ENCODE results near the gene UBAP1L. TPM values are rescaled to one million over a fixed set of nuclear protein-coding genes. Genes with fewer than 3 reads are reported as not detected.
A peak's percentile ranks its signal among the peaks of the same experiment; 100 is the strongest.

UBAP1L gene
- polyA plus RNA-seq, 1 experiment = 1.0 TPM

DNA sequence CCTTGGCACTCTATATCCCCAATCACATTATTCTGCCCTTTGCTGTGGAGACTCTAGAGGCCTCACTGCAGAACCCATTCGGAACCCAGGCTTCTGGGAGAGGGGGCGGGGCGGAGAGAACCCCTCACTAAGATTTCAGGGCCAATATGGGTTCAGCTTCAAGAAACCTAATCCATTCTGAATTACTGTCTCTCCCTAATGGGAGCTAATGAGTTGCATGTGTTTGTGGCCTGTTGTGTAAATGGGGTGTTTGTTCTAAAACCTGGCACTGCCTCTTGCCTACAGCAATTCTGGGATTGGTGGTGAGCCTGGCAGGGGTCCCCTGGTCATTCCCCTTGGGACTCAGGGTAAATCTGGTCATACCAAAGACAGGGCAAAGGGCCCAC lies 46.6 kb downstream of the UBAP1L start:
- Histone ChIP-seq H3K27me3 (ENCODE audit: control insufficient read depth, insufficient read depth, low read length) (peaks cover 21% of the 10 kb centered on the region), H3K4me3 (ENCODE audit: low read depth, low read length) (no peak overlapping the region), H3K36me3 (ENCODE audit: control insufficient read depth, insufficient read depth, low read length) (no peaks in the 10 kb centered on the region)
- ChIA-PET POLR2A (interaction anchor here (0.6 kb wide), 1 partner anchor 211 kb away, joined by 4 read pairs; no protein-coding TSS in a partner anchor), CTCF (interaction anchor here (1.0 to 6.5 kb wide), 3 partner anchors 10 to 33 kb away, joined by 4 to 59 read pairs (median 57); partner anchors contain the start of gene KBTBD13)
- TF ChIP-seq, protein P1, sequence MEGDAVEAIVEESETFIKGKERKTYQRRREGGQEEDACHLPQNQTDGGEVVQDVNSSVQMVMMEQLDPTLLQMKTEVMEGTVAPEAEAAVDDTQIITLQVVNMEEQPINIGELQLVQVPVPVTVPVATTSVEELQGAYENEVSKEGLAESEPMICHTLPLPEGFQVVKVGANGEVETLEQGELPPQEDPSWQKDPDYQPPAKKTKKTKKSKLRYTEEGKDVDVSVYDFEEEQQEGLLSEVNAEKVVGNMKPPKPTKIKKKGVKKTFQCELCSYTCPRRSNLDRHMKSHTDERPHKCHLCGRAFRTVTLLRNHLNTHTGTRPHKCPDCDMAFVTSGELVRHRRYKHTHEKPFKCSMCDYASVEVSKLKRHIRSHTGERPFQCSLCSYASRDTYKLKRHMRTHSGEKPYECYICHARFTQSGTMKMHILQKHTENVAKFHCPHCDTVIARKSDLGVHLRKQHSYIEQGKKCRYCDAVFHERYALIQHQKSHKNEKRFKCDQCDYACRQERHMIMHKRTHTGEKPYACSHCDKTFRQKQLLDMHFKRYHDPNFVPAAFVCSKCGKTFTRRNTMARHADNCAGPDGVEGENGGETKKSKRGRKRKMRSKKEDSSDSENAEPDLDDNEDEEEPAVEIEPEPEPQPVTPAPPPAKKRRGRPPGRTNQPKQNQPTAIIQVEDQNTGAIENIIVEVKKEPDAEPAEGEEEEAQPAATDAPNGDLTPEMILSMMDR (IDR thresholded peaks at IDR 0.05; ENCODE audit: insufficient read depth, low read depth, low read length) = no peak
- no peak for DNase-seq (ENCODE audit: low read depth)

DNA sequence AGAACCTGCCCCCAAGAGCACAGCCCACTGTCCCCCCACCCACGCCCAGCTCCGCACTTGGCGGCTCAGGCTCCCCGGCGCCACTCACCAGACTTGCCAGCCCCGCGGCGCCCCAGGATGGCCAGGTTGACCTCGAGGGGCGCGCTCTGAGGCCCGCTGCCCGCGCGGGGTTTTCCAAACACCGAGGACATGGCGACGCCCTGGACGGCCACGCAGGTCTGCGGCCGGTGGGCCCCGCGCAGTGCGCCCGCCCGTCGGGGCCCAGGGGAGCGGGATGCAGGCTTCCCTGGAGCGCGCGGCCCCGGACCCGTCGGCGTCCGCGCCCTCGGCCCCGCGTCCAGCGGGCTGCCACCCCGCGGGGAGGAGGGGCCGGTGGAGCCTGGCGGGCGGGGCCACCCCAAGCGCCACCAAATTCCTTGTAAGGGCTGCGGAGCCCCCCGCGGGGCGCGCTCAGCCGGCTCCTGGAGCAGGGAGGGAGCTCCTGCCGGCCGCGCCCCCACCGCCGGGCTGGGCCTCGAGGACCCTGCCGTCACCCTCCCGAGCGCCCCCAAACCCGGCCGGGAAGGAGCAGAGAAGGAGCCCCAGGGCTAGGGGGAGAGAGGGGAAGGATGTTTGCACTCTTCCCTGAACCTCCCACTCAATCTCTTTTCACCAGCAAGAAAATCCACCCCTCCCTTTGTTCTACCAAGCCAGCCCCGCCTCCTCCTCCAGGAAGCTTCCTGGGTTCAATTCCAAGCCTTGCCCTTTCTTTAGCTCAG lies 47.2 kb downstream of the UBAP1L start, which contains the start of gene RASL12:
Gene RASL12, minus strand, starts transcription at position 347 of the 758 bp plus-strand sequence. Its CDS starts 156 bp downstream, at position 191.
- POLR2A ChIA-PET = no interaction called here
- CTCF ChIA-PET = interaction anchor here (0.8 to 6.5 kb wide), 5 partner anchors 11 to 35 kb away, joined by 3 to 59 read pairs (median 4); partner anchors contain the start of gene KBTBD13
- Histone ChIP-seq H3K36me3 (ENCODE audit: control insufficient read depth, insufficient read depth, low read length) (no peaks in the 10 kb centered on the region), H3K4me3 (ENCODE audit: low read depth, low read length) (peak within 1 kb of the TSS; percentile 7; the same call in 1 of the 2 replicates), H3K27me3 (ENCODE audit: control insufficient read depth, insufficient read depth, low read length) (peaks cover 24% of the 10 kb centered on the region)
- no peak for DNase-seq (ENCODE audit: low read depth)
- TF ChIP-seq, protein P1 (IDR thresholded peaks at IDR 0.05; ENCODE audit: insufficient read depth, low read depth, low read length) = no peak

DNA sequence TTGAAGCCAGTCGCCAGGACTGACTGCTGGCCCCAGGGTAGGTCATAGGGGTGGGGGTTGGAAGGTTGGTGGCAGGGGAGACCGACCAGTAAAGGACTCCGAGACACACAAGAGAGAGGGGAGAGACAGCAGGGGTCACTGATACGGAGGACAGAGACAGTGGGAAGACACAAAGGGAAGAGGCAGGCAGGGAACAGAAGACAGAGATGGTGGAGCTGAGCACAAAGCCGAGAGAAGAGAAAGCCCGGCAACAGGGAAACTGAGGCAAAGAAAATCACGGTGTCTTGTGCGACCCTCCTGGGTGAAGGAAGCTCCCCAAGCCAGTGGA lies 47.7 kb downstream of the UBAP1L start:
- H3K4me3 ChIP-seq (ENCODE audit: low read depth, low read length) = peak overlapping the region; percentile 7; the same call in 1 of the 2 replicates
- CTCF ChIA-PET = interaction anchor here (0.8 to 6.5 kb wide), 4 partner anchors 11 to 34 kb away, joined by 3 to 59 read pairs (median 30); partner anchors contain the start of gene KBTBD13
- POLR2A ChIA-PET = no interaction called here

DNA sequence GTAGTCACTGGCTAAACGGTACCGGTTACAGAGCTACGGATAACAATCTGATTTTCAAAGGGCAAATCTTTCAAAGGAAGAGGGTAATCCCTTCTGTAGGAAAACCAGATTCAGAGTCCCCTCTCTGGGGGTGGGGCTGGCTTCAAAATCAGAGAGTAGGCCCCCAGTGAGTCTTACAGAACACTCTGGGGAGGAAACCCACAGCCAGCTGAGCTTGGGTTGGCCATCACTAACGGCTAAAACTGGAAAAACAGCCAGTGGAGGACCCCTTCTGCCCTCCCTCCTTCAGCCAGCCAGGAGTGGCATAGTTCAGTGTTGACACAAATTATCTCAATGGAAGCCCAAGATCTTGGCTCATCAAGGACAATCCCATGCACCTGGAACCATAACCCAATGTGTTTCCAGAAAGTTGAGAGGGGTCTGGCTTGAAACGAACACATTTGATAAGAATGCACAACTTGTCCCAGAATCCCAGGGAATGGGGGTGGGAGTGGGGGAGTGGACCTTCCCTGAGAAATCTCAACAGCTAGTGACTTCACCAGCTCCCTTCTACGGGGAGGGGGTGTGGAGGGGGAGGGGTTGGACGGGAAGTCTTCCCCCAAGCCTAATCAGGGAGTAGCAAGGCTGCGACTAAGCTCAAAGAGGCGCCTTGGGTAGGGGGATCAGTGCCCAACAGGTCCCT lies 48.2 kb downstream of the UBAP1L start:
- Histone ChIP-seq H3K36me3 (ENCODE audit: control insufficient read depth, insufficient read depth, low read length) (no peaks in the 10 kb centered on the region), H3K4me3 (ENCODE audit: low read depth, low read length) (no peak overlapping the region), H3K27me3 (ENCODE audit: control insufficient read depth, insufficient read depth, low read length) (peaks cover 26% of the 10 kb centered on the region)
- TF ChIP-seq, protein P1 (IDR thresholded peaks at IDR 0.05; ENCODE audit: insufficient read depth, low read depth, low read length) = no peak
- POLR2A ChIA-PET = interaction anchor here (0.6 kb wide), 1 partner anchor 16 kb away, joined by 6 read pairs; no protein-coding TSS in a partner anchor
- CTCF ChIA-PET = interaction anchor here (0.8 to 6.5 kb wide), 4 partner anchors 12 to 35 kb away, joined by 3 to 59 read pairs (median 30); partner anchors contain the start of gene KBTBD13
- DNase-seq (ENCODE audit: low read depth) = no peak

More for the DNA sequence above, 47.7 kb downstream of the UBAP1L start:
- TF ChIP-seq, protein P1 (IDR thresholded peaks at IDR 0.05; ENCODE audit: insufficient read depth, low read depth, low read length) = no peak
- Histone ChIP-seq H3K27me3 (ENCODE audit: control insufficient read depth, insufficient read depth, low read length) (peaks cover 26% of the 10 kb centered on the region), H3K36me3 (ENCODE audit: control insufficient read depth, insufficient read depth, low read length) (no peaks in the 10 kb centered on the region)
- no peak for DNase-seq (ENCODE audit: low read depth)

Measured in BJ (cell line).